BLaER1 treated with 17β-estradiol and CSF1 and Interleukin-3, amounts not matched to agents 10 nM and 100 nM (cell line): ENCODE measurements around the gene RBM26.
A peak's percentile ranks its signal among the peaks of the same experiment; 100 is the strongest.

Experiments used
- H3K27ac ChIP-seq, 11 experiments: shearing (Covaris generic); formaldehyde crosslinking; 2 replicates each; pipeline ENCODE4 v1.8.1; 2022
- H3K27me3 ChIP-seq, 11 experiments: shearing (Covaris generic); formaldehyde crosslinking; 2 replicates each; pipeline ENCODE4 v1.8.1; 2022
- H3K36me3 ChIP-seq, 11 experiments: shearing (Covaris generic); formaldehyde crosslinking; 2 replicates each; pipeline ENCODE4 v1.8.1; 2022
- H3K4me1 ChIP-seq, 10 experiments: shearing (Covaris generic); formaldehyde crosslinking; 2 replicates each; pipeline ENCODE4 v1.8.1; 2022
- H3K4me2 ChIP-seq, 11 experiments: shearing (Covaris generic); formaldehyde crosslinking; 2 replicates each; pipeline ENCODE4 v1.8.1; 2022
- H3K4me3 ChIP-seq, 10 experiments: shearing (Covaris generic); formaldehyde crosslinking; 2 replicates each; pipeline ENCODE4 v1.8.1; 2022
- H3K9ac ChIP-seq, 11 experiments: shearing (Covaris generic); formaldehyde crosslinking; 2 replicates each; pipeline ENCODE4 v1.8.1; 2022
- H3K9me3 ChIP-seq, 11 experiments: shearing (Covaris generic); formaldehyde crosslinking; replicated peaks in 1 of 11; 2 replicates each; pipeline ENCODE4 v1.8.1; 2022
- H4K20me1 ChIP-seq, 11 experiments: shearing (Covaris generic); formaldehyde crosslinking; 2 replicates each; pipeline ENCODE4 v1.8.1; 2022
- Cebpa-rat ChIP-seq, 11 experiments: shearing (Covaris generic); IDR thresholded peaks; 2 replicates each; pipeline ENCODE4 v1.8.1; 2022

The RBM26 gene

DNA sequence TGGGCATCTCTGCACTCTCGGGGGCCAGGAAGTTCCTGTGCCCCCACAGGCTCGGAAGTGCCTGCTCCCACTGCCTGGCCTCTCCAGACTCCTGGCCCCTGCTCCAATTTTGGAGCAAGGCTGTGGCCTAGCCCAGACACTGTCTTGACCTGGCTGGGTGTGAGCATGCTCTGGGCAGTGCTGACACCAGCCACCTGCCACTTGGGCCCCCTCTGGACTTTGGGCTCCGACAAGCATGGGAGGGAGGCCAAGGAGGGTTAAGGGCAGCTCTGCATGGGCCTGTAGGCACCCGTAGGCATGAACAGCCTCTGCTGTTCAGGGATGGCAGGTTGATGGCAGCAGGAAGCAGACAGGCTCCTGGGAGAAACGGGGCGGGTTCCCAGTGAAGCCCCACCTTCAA lies 26.0 kb upstream of the RBM26 start:
- no peaks in the 10 kb centered on the region for H3K36me3 ChIP-seq
- H3K9ac ChIP-seq, result no peak overlapping the region
- H3K27ac ChIP-seq, result no peak overlapping the region
- H4K20me1 ChIP-seq, result no peaks in the 10 kb centered on the region
- peaks cover 5 to 20% (median 16%) of the 10 kb centered on the region in 11 experiments for H3K9me3 ChIP-seq
- no peak overlapping the region for H3K4me2 ChIP-seq
- H3K4me3 ChIP-seq, result no peak overlapping the region
- H3K4me1 ChIP-seq, result peaks cover 5 to 26% (median 13%) of the 10 kb centered on the region in 10 experiments; a peak in 18 of 20 replicates
- no peak for TF ChIP-seq Cebpa-rat (IDR thresholded peaks at IDR 0.05)
- no peaks in the 10 kb centered on the region for H3K27me3 ChIP-seq

DNA sequence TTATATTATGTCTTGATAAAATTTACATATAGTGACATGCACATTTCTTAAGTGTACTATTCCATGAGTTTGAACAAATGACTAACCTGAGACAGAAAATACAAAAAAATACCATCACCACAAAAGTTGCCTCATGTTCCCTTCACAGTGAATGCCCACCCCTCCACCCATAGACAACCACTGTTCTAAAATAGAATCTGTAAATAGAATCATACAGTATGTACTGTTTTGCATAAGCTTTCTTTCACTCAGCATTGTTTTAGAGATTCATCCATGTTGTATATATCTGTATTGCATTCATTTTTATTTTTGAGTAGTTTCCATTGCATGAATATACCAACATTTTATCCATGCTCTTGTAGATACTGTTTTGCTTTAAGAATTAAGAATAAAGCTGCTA lies 23.3 kb upstream of the RBM26 start:
- Histone ChIP-seq H3K27me3 (no peaks in the 10 kb centered on the region), H4K20me1 (no peaks in the 10 kb centered on the region), H3K4me3 (no peak overlapping the region), H3K27ac (no peak overlapping the region), H3K36me3 (no peaks in the 10 kb centered on the region), H3K9me3 (peaks cover 5 to 20% (median 16%) of the 10 kb centered on the region in 11 experiments), H3K9ac (no peak overlapping the region), H3K4me2 (peak overlapping the region in 6 of 11 experiments; percentile 1 to 47 (median 22); a peak in 5 of 22 replicates), H3K4me1 (peaks cover 6 to 29% (median 13%) of the 10 kb centered on the region in 10 experiments; a peak in 18 of 20 replicates)
- TF ChIP-seq Cebpa-rat (IDR thresholded peaks at IDR 0.05), result no peak

DNA sequence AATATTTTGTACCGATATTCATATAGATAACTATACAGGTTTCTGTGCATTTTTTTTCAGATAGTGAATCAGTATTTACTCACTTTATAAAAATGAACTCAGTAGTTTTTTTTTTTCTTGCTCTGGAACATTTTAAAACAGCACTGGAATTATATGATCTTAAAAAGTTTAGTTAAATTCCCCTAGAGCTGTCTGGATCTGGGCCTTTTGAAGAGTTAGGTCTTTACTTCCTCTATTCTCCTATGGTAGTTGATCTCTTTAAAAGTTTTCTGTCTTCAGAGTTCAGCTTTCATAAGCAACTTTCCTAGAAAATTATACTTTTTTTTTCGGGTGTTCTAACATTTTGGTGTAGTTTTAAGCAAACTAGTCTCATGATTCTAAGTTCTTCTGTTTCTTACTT lies 21.8 kb upstream of the RBM26 start:
- Histone ChIP-seq H3K27ac (peak overlapping the region in 6 of 11 experiments; percentile 38 to 60 (median 46); a peak in 9 of 22 replicates), H3K4me1 (peaks cover 6 to 29% (median 13%) of the 10 kb centered on the region in 10 experiments; a peak in 18 of 20 replicates), H3K9me3 (peaks cover 5 to 17% (median 13%) of the 10 kb centered on the region in 11 experiments), H3K4me2 (peak overlapping the region in 6 of 11 experiments; percentile 34 to 68 (median 61); a peak in 10 of 22 replicates), H4K20me1 (no peaks in the 10 kb centered on the region), H3K9ac (no peak overlapping the region), H3K4me3 (no peak overlapping the region), H3K36me3 (no peaks in the 10 kb centered on the region), H3K27me3 (no peaks in the 10 kb centered on the region)
- TF ChIP-seq Cebpa-rat (IDR thresholded peaks at IDR 0.05), result no peak

DNA sequence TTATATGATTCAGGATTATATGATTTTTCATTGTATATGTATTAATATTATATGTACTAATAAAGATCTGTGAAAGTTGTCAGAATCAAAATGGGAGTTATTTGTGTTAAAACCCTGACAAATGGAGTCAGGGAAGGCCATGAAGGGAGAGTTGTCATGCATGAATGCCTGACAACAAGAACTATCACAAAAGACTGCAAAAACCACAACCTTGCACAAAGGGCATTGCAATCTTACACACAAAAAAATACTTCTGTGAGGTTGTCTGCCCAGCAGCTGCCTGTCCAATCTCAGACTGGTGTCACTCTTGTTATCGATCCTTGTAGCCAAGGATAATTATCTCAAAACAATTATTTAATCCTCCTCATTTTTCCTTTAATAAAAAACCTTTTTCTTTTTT lies 21.2 kb upstream of the RBM26 start:
- Histone ChIP-seq H3K9ac (peak overlapping the region in 1 of 11 experiments; percentile 42; a peak in 1 of 22 replicates), H3K4me3 (no peak overlapping the region), H3K36me3 (no peaks in the 10 kb centered on the region), H3K4me2 (peak overlapping the region; percentile 19 to 80 (median 52); a peak in 20 of 22 replicates), H3K9me3 (peaks cover under 1 to 10% (median 7%) of the 10 kb centered on the region in 11 experiments; a peak in 21 of 22 replicates), H3K27ac (peak overlapping the region in 7 of 11 experiments; percentile 38 to 60 (median 43); a peak in 11 of 22 replicates), H3K27me3 (no peaks in the 10 kb centered on the region), H4K20me1 (no peaks in the 10 kb centered on the region), H3K4me1 (peaks cover 6 to 29% (median 13%) of the 10 kb centered on the region in 10 experiments; a peak in 18 of 20 replicates)
- TF ChIP-seq Cebpa-rat (IDR thresholded peaks at IDR 0.05), result peak in 5 of 11 experiments; percentile 19 to 75 (median 68); a peak in 8 of 22 replicates

DNA sequence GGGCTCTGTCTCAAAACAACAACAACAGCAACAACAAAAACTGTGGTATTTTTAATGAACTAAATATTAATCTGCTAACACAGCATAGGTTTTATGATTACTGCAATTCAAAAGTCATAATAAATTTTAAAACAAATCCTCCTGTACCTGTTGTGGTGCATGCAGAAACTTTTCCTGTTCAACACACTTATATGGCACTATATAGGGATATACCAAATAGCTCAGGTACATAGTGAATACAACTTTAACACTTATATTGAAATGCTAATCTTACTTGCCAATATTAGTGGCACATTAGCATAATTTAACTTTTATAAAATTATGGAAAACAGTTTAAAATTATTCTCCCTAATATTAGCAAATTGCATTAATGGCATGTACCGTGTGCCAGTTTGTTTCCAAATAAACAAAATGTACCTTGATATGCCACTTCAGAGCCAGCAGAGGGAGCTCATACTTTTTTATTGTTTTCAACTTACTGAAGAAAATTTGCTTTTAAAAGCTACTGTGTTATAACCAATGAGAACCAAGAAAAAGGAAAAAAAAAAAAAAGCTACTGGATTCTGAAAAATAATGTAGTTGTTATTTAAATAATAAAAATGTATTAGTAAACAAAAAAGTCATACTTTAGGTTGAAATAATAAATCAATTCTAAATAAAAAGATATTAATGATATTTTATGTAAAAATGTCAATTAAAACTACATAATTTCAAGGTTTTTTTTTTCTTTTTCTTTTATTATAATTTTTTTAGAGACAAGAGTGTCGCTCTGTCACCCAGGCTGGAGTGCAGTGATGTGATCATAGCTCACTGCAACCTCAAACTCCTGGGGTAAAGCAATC lies 18.0 kb upstream of the RBM26 start:
- H3K4me2 ChIP-seq, result no peak overlapping the region
- no peaks in the 10 kb centered on the region for H4K20me1 ChIP-seq
- H3K27me3 ChIP-seq, result no peaks in the 10 kb centered on the region
- no peak overlapping the region for H3K27ac ChIP-seq
- H3K36me3 ChIP-seq, result no peaks in the 10 kb centered on the region; a peak in 1 of 22 replicates
- H3K4me1 ChIP-seq, result peaks cover 6 to 23% (median 10%) of the 10 kb centered on the region in 10 experiments; a peak in 18 of 20 replicates
- H3K9ac ChIP-seq, result no peak overlapping the region
- no peak for TF ChIP-seq Cebpa-rat (IDR thresholded peaks at IDR 0.05)
- H3K4me3 ChIP-seq, result no peak overlapping the region
- H3K9me3 ChIP-seq, result no peaks in the 10 kb centered on the region

DNA sequence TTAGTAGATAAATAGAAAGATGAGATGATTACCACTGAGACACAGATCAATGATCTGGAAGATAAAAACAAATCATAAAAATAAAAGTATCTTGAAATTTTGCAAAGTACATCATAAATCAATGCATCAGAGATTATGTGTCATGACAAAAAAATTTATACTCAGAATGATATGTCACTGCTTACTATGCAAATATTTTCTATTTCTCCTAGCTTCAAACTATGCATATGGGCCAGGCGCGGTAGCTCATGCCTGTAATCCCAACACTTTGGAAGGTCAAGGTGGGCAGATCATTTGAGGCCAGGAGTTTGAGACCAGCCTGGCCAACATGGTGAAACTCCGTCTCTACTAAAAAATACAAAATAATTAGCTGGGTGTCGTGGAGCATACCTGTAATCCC lies 17.3 kb upstream of the RBM26 start:
- H3K4me2 ChIP-seq, result no peak overlapping the region
- peaks cover 6 to 16% (median 9%) of the 10 kb centered on the region in 10 experiments; a peak in 18 of 20 replicates for H3K4me1 ChIP-seq
- no peak for TF ChIP-seq Cebpa-rat (IDR thresholded peaks at IDR 0.05)
- no peaks in the 10 kb centered on the region for H3K9me3 ChIP-seq
- no peaks in the 10 kb centered on the region for H3K27me3 ChIP-seq
- no peaks in the 10 kb centered on the region; a peak in 1 of 22 replicates for H3K36me3 ChIP-seq
- no peak overlapping the region for H3K4me3 ChIP-seq
- no peak overlapping the region for H3K9ac ChIP-seq
- no peak overlapping the region for H3K27ac ChIP-seq
- H4K20me1 ChIP-seq, result no peaks in the 10 kb centered on the region

DNA sequence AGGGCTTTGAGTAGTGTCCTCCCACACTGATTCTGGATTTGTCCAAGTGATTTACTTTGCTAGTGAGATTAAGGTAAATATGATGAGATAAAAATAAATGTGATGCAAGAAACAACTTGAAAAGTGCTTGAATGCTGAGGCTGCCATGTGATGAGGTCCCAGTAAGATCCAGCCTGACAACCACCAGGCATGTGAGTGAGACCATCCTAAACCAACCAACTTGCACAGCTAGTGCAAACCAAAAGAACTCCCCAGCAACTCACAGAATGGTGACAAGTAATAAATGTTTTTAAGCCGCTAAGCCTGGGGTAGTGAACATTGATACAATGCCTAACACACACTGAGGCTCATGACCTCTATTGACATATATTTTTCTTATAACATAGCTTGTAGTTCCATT lies 13.3 kb upstream of the RBM26 start:
- TF ChIP-seq Cebpa-rat (IDR thresholded peaks at IDR 0.05), result no peak
- H3K4me2 ChIP-seq, result no peak overlapping the region
- H3K27ac ChIP-seq, result no peak overlapping the region
- H3K36me3 ChIP-seq, result no peaks in the 10 kb centered on the region; a peak in 2 of 22 replicates
- no peak overlapping the region for H3K9ac ChIP-seq
- H3K4me3 ChIP-seq, result no peak overlapping the region
- no peaks in the 10 kb centered on the region for H4K20me1 ChIP-seq
- H3K9me3 ChIP-seq, result no peaks in the 10 kb centered on the region
- H3K27me3 ChIP-seq, result no peaks in the 10 kb centered on the region
- no peaks in the 10 kb centered on the region for H3K4me1 ChIP-seq

DNA sequence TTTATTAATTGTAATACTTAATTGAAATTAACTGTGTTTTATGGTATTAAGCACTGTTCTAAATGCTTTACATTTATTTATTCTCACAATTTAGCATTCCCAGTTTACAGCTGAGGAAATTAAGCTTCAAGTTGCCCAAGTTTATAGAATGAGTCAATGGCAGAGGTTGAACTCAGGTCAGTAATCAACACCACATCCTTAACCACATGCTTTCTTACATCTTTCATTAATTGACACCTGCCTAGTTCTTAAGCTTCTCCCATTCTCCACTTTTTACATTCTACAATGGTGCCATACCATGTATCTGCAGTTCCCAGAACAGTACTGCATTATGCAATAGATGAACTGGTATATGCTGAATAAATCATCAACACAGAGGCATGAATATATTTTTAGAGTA lies 11.7 kb upstream of the RBM26 start:
- Histone ChIP-seq H3K4me3 (no peak overlapping the region), H3K4me2 (no peak overlapping the region), H3K9me3 (no peaks in the 10 kb centered on the region), H3K4me1 (no peaks in the 10 kb centered on the region), H3K27me3 (no peaks in the 10 kb centered on the region), H3K9ac (no peak overlapping the region), H4K20me1 (no peaks in the 10 kb centered on the region), H3K36me3 (peaks cover 0 to 11% (median 8%) of the 10 kb centered on the region in 11 experiments; a peak in 9 of 22 replicates), H3K27ac (no peak overlapping the region)
- no peak for TF ChIP-seq Cebpa-rat (IDR thresholded peaks at IDR 0.05)

DNA sequence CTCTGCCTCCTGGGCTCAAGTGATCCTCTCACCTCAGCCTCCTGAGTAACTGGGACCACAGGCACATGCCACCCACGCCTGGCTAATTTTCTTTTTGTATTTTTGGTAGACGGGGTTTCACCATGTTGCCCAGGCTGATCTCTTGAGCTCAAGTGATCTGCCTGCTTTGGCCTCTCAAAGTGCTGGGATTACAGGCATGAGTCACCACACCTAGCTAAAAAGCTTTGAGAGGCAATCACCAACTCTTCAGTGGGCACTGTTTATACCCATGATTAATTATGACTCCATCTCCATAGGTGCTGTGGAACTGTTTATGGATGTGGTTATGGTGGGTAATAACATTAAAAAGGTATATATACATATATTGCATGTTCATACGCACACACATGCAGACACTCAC lies 7.5 kb upstream of the RBM26 start:
- Histone ChIP-seq H3K9me3 (no peaks in the 10 kb centered on the region), H3K4me2 (no peak overlapping the region)
- no peak for TF ChIP-seq Cebpa-rat (IDR thresholded peaks at IDR 0.05)

More for the DNA sequence above, 7.5 kb upstream of the RBM26 start:
- Histone ChIP-seq H3K4me3 (no peak overlapping the region), H3K27me3 (no peaks in the 10 kb centered on the region), H3K36me3 (peaks cover 0 to 14% (median 8%) of the 10 kb centered on the region in 11 experiments; a peak in 9 of 22 replicates), H4K20me1 (no peaks in the 10 kb centered on the region), H3K27ac (no peak overlapping the region), H3K9ac (no peak overlapping the region), H3K4me1 (peaks cover 0 to 5% (median 2%) of the 10 kb centered on the region in 10 experiments; a peak in 2 of 20 replicates)
